GM23338 (cell line): Measurements from ENCODE around the gene ZNF277. TPM values are rescaled to one million over a fixed set of nuclear protein-coding genes. Genes with fewer than 3 reads are reported as not detected.

ENCODE experiments used
- ATAC-seq: fragments of 200-7000 bp; cut with Tn5 transposase; 3 replicates; pipeline ENCODE4 v1.9.1; 2020
- DNase-seq: peaks from one replicate; pipeline ENCODE4 v3.0.0-alpha.2; 2015; ENCODE audit warnings: low spot score
- H2AFZ ChIP-seq: fragments of 200-600 bp; sonication (generic); 2 replicates; pipeline ENCODE4 v1.8.0; 2016; ENCODE audit warnings: antibody characterized with exemption, mild to moderate bottlenecking, moderate library complexity
- H3F3A ChIP-seq: fragments of 200-600 bp; sonication (generic); replicated peaks from 2 replicates; pipeline ENCODE4 v1.8.0; 2017; ENCODE audit warnings: antibody characterized with exemption, mixed run types, low read depth
- H3K27ac ChIP-seq: fragments of 200-600 bp; sonication (generic); 2 replicates; pipeline ENCODE4 v1.6.1; 2016; ENCODE audit warnings: low read depth
- H3K27me3 ChIP-seq: fragments of 200-600 bp; sonication (generic); 2 replicates; pipeline ENCODE4 v1.8.0; 2016; ENCODE audit warnings: mild to moderate bottlenecking, mixed run types, moderate library complexity; ENCODE audit not compliant: insufficient read depth
- H3K36me3 ChIP-seq: fragments of 200-600 bp; sonication (generic); 2 replicates; pipeline ENCODE4 v1.8.0; 2016; ENCODE audit warnings: mild to moderate bottlenecking; ENCODE audit not compliant: insufficient read depth
- H3K4me1 ChIP-seq: fragments of 200-600 bp; sonication (generic); 2 replicates; pipeline ENCODE4 v1.8.0; 2016; ENCODE audit warnings: mild to moderate bottlenecking, moderate library complexity; ENCODE audit not compliant: insufficient read depth
- H3K4me2 ChIP-seq: fragments of 200-600 bp; sonication (generic); 2 replicates; pipeline ENCODE4 v1.7.1; 2017; ENCODE audit warnings: mixed run types
- H3K4me3 ChIP-seq: fragments of 200-600 bp; sonication (generic); 2 replicates; pipeline ENCODE4 v1.6.1; 2016; ENCODE audit warnings: mixed run types
- H3K79me2 ChIP-seq: fragments of 200-600 bp; sonication (generic); replicated peaks from 2 replicates; pipeline ENCODE4 v1.8.0; 2017; ENCODE audit warnings: mild to moderate bottlenecking; ENCODE audit not compliant: insufficient read depth
- H3K9me2 ChIP-seq: fragments of 200-600 bp; sonication (generic); 2 replicates; pipeline ENCODE4 v1.8.0; 2017; ENCODE audit not compliant: insufficient read depth
- H4K20me1 ChIP-seq: fragments of 200-600 bp; sonication (generic); replicated peaks from 2 replicates; pipeline ENCODE4 v1.8.0; 2017; ENCODE audit warnings: mild to moderate bottlenecking; ENCODE audit not compliant: insufficient read depth
- H3K27ac Mint-ChIP-seq: 2 replicates; pipeline ENCODE4 v1.8.0; 2020; ENCODE audit warnings: inconsistent platforms, mild to moderate bottlenecking, moderate library complexity, mixed read lengths
- H3K27me3 Mint-ChIP-seq: 3 replicates; pipeline ENCODE4 v1.8.0; 2022; ENCODE audit warnings: low read depth, mild to moderate bottlenecking, moderate library complexity, mixed read lengths, inconsistent platforms; ENCODE audit not compliant: insufficient read depth, poor library complexity
- H3K36me3 Mint-ChIP-seq: 3 replicates; pipeline ENCODE4 v1.8.0; 2021; ENCODE audit warnings: low read depth, mild to moderate bottlenecking, inconsistent platforms, moderate library complexity, mixed read lengths
- H3K4me1 Mint-ChIP-seq: 3 replicates; pipeline ENCODE4 v1.8.0; 2020; ENCODE audit warnings: mild to moderate bottlenecking, inconsistent platforms, mixed read lengths
- H3K4me3 Mint-ChIP-seq: 3 replicates; pipeline ENCODE4 v1.8.0; 2021; ENCODE audit warnings: moderate library complexity, mild to moderate bottlenecking, inconsistent platforms, mixed read lengths
- H3K9me3 Mint-ChIP-seq: 3 replicates; pipeline ENCODE4 v1.8.0; 2020; ENCODE audit warnings: moderate library complexity, mild to moderate bottlenecking, inconsistent platforms, mixed read lengths
- CREB1 ChIP-seq: fragments of 250-450 bp; sonication (Bioruptor Pico); IDR thresholded peaks from 2 replicates; pipeline ENCODE4 v1.5.0; 2020; ENCODE audit warnings: low read depth, mild to moderate bottlenecking, moderate library complexity
- ETS1 ChIP-seq: IDR thresholded peaks from 2 replicates; pipeline ENCODE4 v1.6.1; 2016; ENCODE audit warnings: antibody characterized with exemption
- EZH2 ChIP-seq: fragments of 200-600 bp; sonication (generic); IDR thresholded peaks from one replicate; pipeline ENCODE4 v1.8.0; 2017; ENCODE audit warnings: antibody characterized with exemption, mild to moderate bottlenecking, low read depth; ENCODE audit not compliant: unreplicated experiment
- EZH2phosphoT487 ChIP-seq: fragments of 200-600 bp; sonication (generic); IDR thresholded peaks from one replicate; pipeline ENCODE4 v1.8.1; 2018; ENCODE audit warnings: antibody characterized with exemption; ENCODE audit not compliant: unreplicated experiment
- JUNB ChIP-seq: IDR thresholded peaks from one replicate; pipeline ENCODE4 v1.6.1; 2016; ENCODE audit warnings: antibody characterized with exemption; ENCODE audit not compliant: unreplicated experiment
- NANOG ChIP-seq: IDR thresholded peaks from 2 replicates; pipeline ENCODE4 v1.6.1; 2016; ENCODE audit warnings: antibody characterized with exemption, borderline replicate concordance
- POLR2AphosphoS5 ChIP-seq: IDR thresholded peaks from 2 replicates; pipeline ENCODE4 v1.6.1; 2016; ENCODE audit warnings: antibody characterized with exemption, low read depth
- STAT1 ChIP-seq: IDR thresholded peaks from one replicate; pipeline ENCODE4 v1.6.1; 2016; ENCODE audit warnings: antibody characterized with exemption; ENCODE audit not compliant: unreplicated experiment
- ZNF114 ChIP-seq: fragments of 250-450 bp; sonication (Bioruptor Pico); IDR thresholded peaks from 2 replicates; pipeline ENCODE4 v1.5.0; 2020; ENCODE audit warnings: mild to moderate bottlenecking, moderate library complexity
- ZNF331 ChIP-seq: fragments of 250-450 bp; sonication (Bioruptor Pico); IDR thresholded peaks from 2 replicates; pipeline ENCODE4 v1.5.0; 2020; ENCODE audit warnings: low read depth, mild to moderate bottlenecking, moderate library complexity
- polyA plus RNA-seq: library from polyadenylated mRNA; unstranded; fragments of >200 nt; fragmentation: Nextera tagmentation; extraction: Ambion mirVana; gene quantifications from 2 replicates; pipeline ENCODE4 v1.2.1, GENCODE V29; 2016
- total RNA-seq: library from RNA; depleted of rRNA; stranded (reverse); fragments of >200 nt; shearing (Covaris generic); gene quantifications from 2 replicates; pipeline ENCODE4 v1.2.3, GENCODE V29; 2014
- TF ChIP-seq, protein P1 (sequence below): fragments of 250-450 bp; sonication (Bioruptor Pico); IDR thresholded peaks from 2 replicates; pipeline ENCODE4 v1.5.0; 2020; ENCODE audit warnings: mild to moderate bottlenecking, moderate library complexity
- TF ChIP-seq, protein P2 (sequence below): IDR thresholded peaks from one replicate; pipeline ENCODE4 v1.6.1; 2018; ENCODE audit warnings: antibody characterized with exemption; ENCODE audit not compliant: unreplicated experiment
- TF ChIP-seq, protein P3 (sequence below), 2 experiments: fragments of 200-600 bp in 1 of 2; sonication (generic) in 1 of 2; conservative IDR thresholded peaks; 2 replicates each; pipeline versions ENCODE4 v1.5.1 to v1.6.1; 2016 to 2017; ENCODE audit warnings: antibody characterized with exemption in 2 of 2, low read depth in 2 of 2, mild to moderate bottlenecking in 2 of 2, moderate library complexity in 1 of 2

The ZNF277 gene
- total and polyA plus RNA-seq, 2 experiments from 2014 or later: 25.4 to 28.9 TPM

DNA sequence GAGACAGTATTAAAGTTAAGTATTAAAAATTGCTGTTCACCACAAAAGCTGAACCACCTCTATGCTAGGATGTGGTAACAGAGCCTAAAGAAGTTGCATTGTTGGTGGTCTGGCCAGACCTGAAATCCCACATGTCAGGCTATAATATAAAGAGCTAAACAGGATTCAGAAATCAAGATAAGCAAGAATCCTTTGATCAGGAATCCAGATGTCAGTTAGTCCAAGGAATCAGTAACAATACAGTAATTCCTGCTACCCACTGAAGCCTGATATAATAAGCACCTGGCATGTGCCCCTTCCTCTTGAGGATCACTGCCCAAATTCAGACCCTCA is 48.9 kb downstream of the ZNF277 start (continued):
- no peak for TF ChIP-seq JUNB
- TF ChIP-seq EZH2: no peak

DNA sequence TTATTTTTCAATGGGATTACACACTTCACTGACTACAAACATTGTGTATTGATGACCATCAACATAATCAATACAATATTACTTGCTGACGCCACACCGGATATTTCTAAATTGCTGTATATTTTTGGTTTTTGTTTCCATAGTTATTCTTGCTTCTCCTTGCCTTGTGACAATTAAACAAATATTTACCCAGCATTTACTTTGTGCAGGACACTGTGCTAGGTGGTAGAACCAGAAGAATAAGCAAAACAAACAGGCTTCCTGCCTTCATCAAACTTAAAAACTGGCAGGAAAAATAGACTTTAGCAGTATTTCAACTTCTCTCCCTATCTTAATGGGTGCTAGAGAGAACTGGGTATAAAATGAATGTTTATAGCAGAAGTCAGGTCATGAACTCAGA is 50.6 kb downstream of the ZNF277 start:
- Histone ChIP-seq H4K20me1 (no peaks in the 10 kb centered on the region; the same call in 1 of the 2 replicates), H3F3A (no peaks in the 10 kb centered on the region), H3K4me3 (no peak overlapping the region), H3K4me2 (no peak overlapping the region), H3K36me3 (no peaks in the 10 kb centered on the region), H3K27ac (no peak overlapping the region), H2AFZ (no peak overlapping the region), H3K79me2 (peaks cover 62% of the 10 kb centered on the region), H3K27me3 (peaks cover under 1% of the 10 kb centered on the region), H3K9me2 (no peaks in the 10 kb centered on the region), H3K4me1 (peaks cover 56% of the 10 kb centered on the region)
- Mint-ChIP-seq H3K27ac (peak overlapping the region; percentile 15; the same call in 1 of the 2 replicates), H3K4me1 (peaks cover 60% of the 10 kb centered on the region), H3K36me3 (no peaks in the 10 kb centered on the region), H3K4me3 (no peak overlapping the region), H3K27me3 (peaks cover 3% of the 10 kb centered on the region), H3K9me3 (no peaks in the 10 kb centered on the region)
- DNase-seq (no peak), ATAC-seq (no peak)
- no peak for TF ChIP-seq EZH2
- no peak for TF ChIP-seq ETS1
- TF ChIP-seq CREB1: no peak
- no peak for TF ChIP-seq ZNF114 (CRISPR knock-in tag)
- TF ChIP-seq EZH2phosphoT487: no peak
- TF ChIP-seq STAT1: no peak
- TF ChIP-seq NANOG: no peak
- TF ChIP-seq POLR2AphosphoS5: no peak
- TF ChIP-seq, protein P1, sequence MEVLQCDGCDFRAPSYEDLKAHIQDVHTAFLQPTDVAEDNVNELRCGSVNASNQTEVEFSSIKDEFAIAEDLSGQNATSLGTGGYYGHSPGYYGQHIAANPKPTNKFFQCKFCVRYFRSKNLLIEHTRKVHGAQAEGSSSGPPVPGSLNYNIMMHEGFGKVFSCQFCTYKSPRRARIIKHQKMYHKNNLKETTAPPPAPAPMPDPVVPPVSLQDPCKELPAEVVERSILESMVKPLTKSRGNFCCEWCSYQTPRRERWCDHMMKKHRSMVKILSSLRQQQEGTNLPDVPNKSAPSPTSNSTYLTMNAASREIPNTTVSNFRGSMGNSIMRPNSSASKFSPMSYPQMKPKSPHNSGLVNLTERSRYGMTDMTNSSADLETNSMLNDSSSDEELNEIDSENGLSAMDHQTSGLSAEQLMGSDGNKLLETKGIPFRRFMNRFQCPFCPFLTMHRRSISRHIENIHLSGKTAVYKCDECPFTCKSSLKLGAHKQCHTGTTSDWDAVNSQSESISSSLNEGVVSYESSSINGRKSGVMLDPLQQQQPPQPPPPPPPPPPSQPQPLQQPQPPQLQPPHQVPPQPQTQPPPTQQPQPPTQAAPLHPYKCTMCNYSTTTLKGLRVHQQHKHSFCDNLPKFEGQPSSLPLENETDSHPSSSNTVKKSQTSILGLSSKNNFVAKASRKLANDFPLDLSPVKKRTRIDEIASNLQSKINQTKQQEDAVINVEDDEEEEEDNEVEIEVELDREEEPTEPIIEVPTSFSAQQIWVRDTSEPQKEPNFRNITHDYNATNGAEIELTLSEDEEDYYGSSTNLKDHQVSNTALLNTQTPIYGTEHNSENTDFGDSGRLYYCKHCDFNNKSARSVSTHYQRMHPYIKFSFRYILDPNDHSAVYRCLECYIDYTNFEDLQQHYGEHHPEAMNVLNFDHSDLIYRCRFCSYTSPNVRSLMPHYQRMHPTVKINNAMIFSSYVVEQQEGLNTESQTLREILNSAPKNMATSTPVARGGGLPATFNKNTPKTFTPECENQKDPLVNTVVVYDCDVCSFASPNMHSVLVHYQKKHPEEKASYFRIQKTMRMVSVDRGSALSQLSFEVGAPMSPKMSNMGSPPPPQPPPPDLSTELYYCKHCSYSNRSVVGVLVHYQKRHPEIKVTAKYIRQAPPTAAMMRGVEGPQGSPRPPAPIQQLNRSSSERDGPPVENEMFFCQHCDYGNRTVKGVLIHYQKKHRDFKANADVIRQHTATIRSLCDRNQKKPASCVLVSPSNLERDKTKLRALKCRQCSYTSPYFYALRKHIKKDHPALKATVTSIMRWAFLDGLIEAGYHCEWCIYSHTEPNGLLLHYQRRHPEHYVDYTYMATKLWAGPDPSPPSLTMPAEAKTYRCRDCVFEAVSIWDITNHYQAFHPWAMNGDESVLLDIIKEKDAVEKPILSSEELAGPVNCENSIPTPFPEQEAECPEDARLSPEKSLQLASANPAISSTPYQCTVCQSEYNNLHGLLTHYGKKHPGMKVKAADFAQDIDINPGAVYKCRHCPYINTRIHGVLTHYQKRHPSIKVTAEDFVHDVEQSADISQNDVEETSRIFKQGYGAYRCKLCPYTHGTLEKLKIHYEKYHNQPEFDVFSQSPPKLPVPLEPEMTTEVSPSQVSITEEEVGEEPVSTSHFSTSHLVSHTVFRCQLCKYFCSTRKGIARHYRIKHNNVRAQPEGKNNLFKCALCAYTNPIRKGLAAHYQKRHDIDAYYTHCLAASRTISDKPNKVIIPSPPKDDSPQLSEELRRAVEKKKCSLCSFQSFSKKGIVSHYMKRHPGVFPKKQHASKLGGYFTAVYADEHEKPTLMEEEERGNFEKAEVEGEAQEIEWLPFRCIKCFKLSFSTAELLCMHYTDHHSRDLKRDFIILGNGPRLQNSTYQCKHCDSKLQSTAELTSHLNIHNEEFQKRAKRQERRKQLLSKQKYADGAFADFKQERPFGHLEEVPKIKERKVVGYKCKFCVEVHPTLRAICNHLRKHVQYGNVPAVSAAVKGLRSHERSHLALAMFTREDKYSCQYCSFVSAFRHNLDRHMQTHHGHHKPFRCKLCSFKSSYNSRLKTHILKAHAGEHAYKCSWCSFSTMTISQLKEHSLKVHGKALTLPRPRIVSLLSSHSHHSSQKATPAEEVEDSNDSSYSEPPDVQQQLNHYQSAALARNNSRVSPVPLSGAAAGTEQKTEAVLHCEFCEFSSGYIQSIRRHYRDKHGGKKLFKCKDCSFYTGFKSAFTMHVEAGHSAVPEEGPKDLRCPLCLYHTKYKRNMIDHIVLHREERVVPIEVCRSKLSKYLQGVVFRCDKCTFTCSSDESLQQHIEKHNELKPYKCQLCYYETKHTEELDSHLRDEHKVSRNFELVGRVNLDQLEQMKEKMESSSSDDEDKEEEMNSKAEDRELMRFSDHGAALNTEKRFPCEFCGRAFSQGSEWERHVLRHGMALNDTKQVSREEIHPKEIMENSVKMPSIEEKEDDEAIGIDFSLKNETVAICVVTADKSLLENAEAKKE (CRISPR knock-in tag): no peak
- no peak for TF ChIP-seq ZNF331 (CRISPR knock-in tag)
- TF ChIP-seq, protein P2, sequence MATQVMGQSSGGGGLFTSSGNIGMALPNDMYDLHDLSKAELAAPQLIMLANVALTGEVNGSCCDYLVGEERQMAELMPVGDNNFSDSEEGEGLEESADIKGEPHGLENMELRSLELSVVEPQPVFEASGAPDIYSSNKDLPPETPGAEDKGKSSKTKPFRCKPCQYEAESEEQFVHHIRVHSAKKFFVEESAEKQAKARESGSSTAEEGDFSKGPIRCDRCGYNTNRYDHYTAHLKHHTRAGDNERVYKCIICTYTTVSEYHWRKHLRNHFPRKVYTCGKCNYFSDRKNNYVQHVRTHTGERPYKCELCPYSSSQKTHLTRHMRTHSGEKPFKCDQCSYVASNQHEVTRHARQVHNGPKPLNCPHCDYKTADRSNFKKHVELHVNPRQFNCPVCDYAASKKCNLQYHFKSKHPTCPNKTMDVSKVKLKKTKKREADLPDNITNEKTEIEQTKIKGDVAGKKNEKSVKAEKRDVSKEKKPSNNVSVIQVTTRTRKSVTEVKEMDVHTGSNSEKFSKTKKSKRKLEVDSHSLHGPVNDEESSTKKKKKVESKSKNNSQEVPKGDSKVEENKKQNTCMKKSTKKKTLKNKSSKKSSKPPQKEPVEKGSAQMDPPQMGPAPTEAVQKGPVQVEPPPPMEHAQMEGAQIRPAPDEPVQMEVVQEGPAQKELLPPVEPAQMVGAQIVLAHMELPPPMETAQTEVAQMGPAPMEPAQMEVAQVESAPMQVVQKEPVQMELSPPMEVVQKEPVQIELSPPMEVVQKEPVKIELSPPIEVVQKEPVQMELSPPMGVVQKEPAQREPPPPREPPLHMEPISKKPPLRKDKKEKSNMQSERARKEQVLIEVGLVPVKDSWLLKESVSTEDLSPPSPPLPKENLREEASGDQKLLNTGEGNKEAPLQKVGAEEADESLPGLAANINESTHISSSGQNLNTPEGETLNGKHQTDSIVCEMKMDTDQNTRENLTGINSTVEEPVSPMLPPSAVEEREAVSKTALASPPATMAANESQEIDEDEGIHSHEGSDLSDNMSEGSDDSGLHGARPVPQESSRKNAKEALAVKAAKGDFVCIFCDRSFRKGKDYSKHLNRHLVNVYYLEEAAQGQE: no peak
- TF ChIP-seq, protein P3, sequence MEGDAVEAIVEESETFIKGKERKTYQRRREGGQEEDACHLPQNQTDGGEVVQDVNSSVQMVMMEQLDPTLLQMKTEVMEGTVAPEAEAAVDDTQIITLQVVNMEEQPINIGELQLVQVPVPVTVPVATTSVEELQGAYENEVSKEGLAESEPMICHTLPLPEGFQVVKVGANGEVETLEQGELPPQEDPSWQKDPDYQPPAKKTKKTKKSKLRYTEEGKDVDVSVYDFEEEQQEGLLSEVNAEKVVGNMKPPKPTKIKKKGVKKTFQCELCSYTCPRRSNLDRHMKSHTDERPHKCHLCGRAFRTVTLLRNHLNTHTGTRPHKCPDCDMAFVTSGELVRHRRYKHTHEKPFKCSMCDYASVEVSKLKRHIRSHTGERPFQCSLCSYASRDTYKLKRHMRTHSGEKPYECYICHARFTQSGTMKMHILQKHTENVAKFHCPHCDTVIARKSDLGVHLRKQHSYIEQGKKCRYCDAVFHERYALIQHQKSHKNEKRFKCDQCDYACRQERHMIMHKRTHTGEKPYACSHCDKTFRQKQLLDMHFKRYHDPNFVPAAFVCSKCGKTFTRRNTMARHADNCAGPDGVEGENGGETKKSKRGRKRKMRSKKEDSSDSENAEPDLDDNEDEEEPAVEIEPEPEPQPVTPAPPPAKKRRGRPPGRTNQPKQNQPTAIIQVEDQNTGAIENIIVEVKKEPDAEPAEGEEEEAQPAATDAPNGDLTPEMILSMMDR (conservative IDR thresholded peaks at IDR 0.05; ENCODE audit: low read depth in 2 of 2): no peak
- TF ChIP-seq JUNB: no peak
